GM12875 (cell line): ENCODE measurements around the gene ZNF521.
"Not testable (repeated sequence)": the region's sequence is repeated elsewhere in the genome, so short reads cannot be mapped to it uniquely, and the experiment has no call there.

Experiments used
- H3K4me3 ChIP-seq: one replicate; pipeline ENCODE4 v1.5.1; 2011; ENCODE audit warnings: low read depth, low read length, control low read depth
- TF ChIP-seq, protein P1 (sequence below): IDR thresholded peaks from 2 replicates; pipeline ENCODE4 v1.5.1; 2011; ENCODE audit warnings: low read depth, mild to moderate bottlenecking, control low read depth, inconsistent platforms, low read length, moderate library complexity, borderline replicate concordance; ENCODE audit not compliant: insufficient read depth

ZNF521 gene

DNA sequence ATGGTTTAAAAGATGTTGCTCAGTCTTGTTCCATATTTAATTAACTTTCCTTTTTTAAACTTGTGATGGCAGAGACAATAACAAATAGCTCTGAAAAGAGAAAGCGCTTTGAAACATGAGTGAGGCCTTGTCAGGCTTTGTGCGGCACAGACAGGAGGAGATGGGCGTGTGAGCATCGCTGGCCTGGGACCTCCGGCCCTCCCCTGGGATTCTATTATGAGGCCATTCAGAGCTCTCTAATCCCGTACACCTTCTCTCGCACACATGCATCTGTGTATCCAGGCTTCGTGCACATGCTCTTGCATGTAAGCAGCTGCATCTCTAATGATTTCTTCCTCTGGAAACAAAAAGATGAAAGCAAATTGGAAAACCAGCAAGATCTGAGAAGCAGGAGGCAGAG is 313.7 kb downstream of the ZNF521 start:
- TF ChIP-seq, protein P1, sequence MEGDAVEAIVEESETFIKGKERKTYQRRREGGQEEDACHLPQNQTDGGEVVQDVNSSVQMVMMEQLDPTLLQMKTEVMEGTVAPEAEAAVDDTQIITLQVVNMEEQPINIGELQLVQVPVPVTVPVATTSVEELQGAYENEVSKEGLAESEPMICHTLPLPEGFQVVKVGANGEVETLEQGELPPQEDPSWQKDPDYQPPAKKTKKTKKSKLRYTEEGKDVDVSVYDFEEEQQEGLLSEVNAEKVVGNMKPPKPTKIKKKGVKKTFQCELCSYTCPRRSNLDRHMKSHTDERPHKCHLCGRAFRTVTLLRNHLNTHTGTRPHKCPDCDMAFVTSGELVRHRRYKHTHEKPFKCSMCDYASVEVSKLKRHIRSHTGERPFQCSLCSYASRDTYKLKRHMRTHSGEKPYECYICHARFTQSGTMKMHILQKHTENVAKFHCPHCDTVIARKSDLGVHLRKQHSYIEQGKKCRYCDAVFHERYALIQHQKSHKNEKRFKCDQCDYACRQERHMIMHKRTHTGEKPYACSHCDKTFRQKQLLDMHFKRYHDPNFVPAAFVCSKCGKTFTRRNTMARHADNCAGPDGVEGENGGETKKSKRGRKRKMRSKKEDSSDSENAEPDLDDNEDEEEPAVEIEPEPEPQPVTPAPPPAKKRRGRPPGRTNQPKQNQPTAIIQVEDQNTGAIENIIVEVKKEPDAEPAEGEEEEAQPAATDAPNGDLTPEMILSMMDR: no peak
- H3K4me3 ChIP-seq: no peak overlapping the region

DNA sequence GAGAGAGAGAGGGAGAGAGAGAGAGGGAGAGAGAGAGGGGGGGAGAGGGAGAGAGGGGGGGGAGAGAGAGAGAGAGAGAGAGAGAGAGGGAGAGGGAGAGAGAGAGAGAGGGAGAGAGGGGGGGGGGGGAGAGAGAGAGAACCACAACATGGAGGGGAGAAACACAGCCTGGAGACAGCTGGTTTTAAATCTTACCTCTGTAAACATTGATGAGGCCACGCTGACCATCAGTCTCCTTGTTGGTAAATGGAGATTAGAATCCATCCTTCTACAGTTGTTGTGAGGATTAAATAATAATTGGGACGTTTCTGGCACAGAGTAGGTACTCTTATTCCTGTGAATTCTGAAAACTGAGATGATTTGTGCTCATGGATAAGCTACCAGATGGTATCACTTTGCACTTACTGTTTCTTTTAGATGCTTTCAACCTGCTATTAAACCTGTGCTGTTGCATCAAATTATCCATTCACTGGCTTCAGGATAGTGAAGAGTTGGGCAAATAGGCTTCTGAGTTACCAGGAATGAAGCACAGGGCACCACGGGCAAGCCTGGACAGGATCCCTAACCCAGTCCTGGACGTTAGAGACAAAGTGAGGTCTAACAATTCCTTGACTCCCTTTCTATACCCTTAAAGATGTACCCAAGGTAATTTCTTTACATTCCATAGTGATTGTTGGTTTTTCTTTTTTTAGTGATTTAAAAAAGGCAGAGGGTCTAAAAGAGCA is 318.1 kb downstream of the ZNF521 start:
- TF ChIP-seq, protein P1: no peak
- no peak overlapping the region for H3K4me3 ChIP-seq

DNA sequence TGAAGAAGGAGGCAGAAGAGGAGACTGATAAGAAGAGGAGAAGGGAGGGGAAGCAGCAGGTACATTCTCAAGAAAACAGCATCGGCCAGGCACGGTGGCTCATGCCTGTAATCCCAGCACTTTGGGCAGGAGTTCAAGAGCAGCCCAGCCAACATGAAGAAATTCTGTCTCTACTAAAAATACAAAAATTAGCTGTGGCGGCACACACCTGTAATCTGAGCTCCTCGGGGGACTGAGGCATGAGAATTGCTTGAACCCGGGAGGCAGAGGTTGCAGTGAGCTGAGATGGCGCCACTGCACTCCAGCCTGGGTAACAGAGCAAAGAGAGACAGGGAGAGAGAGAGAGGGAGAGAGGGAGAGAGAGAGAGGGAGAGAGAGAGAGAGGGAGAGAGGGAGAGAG is 318.8 kb downstream of the ZNF521 start:
- not testable (repeated sequence) for H3K4me3 ChIP-seq

DNA sequence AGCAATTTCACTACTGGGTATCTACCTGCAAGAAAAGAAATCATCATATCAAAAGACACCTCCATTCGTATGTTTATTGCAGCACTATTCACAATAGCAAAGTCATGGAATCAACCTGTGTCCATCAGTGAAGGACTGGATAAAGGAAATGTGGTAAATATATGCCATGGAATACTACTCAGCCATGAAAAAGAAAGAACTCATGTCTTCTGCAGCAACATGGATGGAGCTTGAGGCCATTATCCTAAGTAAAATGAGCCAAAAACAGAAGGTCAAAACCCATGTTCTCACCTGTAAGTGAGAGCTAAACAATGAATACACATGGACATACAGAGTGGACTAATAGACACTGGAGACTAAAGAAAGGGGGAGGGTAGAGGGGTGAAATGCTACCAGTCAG is 322.2 kb downstream of the ZNF521 start:
- TF ChIP-seq, protein P1: no peak

DNA sequence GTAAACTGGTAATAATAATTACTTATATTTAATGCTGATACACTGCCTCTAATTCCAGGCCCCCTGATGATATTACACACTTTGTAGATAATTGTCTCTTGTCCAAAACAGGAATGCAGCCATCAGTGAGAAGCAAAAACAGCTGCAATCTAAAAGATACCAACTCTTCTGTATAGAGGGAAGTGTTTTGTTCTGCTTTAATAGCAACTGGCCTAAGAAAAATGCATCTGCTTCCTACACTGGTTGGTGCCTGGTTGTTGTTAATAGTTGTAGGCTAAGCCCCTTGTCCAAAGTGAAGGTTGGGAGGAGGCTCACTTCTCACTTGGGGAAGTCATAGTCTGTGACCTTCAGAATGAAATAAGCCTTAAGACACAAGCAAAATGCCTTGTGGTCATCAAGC is 332.0 kb downstream of the ZNF521 start:
- H3K4me3 ChIP-seq: no peak overlapping the region
- TF ChIP-seq, protein P1: no peak

More for the DNA sequence above, 322.2 kb downstream of the ZNF521 start:
- no peak overlapping the region for H3K4me3 ChIP-seq

DNA sequence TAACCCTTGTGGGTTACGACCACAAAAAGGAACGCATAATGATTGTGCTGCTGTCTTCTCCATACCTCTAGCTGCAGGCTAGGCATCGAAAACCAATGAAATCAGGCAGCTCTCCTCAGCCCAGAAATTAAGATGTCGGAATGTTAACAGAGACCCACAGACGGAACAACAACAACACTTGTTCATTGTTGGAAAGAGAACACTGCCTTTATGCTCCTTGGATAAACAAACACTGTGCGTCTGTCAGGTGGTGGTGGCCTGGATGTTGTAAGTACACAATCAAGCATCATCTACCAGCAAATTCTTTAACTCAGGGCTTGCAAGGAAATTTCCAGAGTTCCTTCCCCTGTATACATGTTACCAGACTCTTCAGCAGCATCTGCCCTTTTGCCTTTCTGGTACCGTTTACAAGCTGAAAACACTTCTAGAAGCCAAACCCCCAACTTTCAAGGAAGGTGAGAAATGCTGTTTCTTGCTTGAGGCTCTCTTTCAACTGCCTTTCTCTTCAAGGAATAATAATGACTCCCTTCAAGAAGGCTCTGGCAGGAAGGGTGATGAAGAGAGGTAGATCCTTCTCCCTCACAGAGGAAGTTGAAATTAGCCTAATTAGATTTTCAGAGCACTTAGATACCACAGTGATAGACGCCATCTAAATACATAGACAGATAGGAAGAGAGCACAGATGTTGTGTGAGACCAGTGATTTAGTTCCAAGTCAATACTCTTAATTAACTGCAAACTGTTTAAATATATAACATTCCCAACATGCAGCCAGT is 332.7 kb downstream of the ZNF521 start:
- no peak overlapping the region for H3K4me3 ChIP-seq
- TF ChIP-seq, protein P1: no peak

DNA sequence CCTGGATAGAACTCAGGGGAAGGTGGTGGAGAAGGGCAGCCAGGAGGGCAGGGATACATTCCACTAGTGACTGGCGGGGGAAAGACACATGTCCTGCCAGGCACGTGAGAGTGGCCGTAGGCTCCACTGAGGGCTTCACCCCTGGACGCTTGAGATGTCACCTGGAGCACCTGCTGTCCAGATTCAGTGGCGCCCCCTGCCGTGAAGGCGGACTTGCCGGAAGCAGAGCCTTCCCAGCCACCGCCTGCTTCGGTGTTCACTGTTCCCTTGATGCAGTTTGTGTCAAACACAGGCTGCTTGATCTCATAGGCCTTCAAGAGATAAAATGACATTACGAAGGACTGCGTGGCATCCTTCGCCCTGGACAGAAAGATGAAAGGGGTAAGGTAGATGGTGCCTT is 335.3 kb downstream of the ZNF521 start:
- TF ChIP-seq, protein P1: no peak

More for the DNA sequence above, 335.3 kb downstream of the ZNF521 start:
- no peak overlapping the region for H3K4me3 ChIP-seq
